GM06990 (cell line): ENCODE measurements around the gene FRAT2.

Source experiments
- DNase-seq: peaks from one replicate; pipeline ENCODE4 v3.0.0-alpha.2; 2011; ENCODE audit not compliant: insufficient read length; ENCODE audit errors: extremely low read depth
- H3K27me3 ChIP-seq: replicated peaks from 2 replicates; pipeline ENCODE4 v1.6.0; 2011; ENCODE audit warnings: low read length; ENCODE audit not compliant: control insufficient read depth, insufficient read depth
- H3K36me3 ChIP-seq: 2 replicates; pipeline ENCODE4 v1.5.1; 2011; ENCODE audit warnings: low read length; ENCODE audit not compliant: control insufficient read depth, insufficient read depth
- H3K4me3 ChIP-seq: replicated peaks from 2 replicates; pipeline ENCODE4 v1.5.1; 2011; ENCODE audit warnings: low read depth, mild to moderate bottlenecking, control low read depth, low read length
- CTCF ChIP-seq: IDR thresholded peaks from 2 replicates; pipeline ENCODE4 v1.5.1; 2011; ENCODE audit warnings: low read length, control low read depth, mild to moderate bottlenecking, inconsistent platforms; ENCODE audit not compliant: insufficient read depth, poor library complexity, severe bottlenecking

FRAT2 gene

GRCh38 chr10:97378933-97379921, 44.7 kb upstream of the FRAT2 start:
- Histone ChIP-seq H3K27me3 (no peaks in the 10 kb centered on the region), H3K4me3 (no peak overlapping the region), H3K36me3 (peaks cover 31% of the 10 kb centered on the region)
- DNase-seq, result no peak
- TF ChIP-seq CTCF, result no peak

- peaks cover 39% of the 10 kb centered on the region for H3K36me3 ChIP-seq
- no peak for DNase-seq
- H3K4me3 ChIP-seq, result no peak overlapping the region
- H3K27me3 ChIP-seq, result no peaks in the 10 kb centered on the region
- TF ChIP-seq CTCF, result no peak
These were observed 41.9 kb upstream of the FRAT2 start for GRCh38 chr10:97376413-97376812.

GRCh38 chr10:97373456-97373855, 38.9 kb upstream of the FRAT2 start:
- Histone ChIP-seq H3K36me3 (peaks cover 39% of the 10 kb centered on the region), H3K4me3 (no peak overlapping the region), H3K27me3 (no peaks in the 10 kb centered on the region)
- TF ChIP-seq CTCF, result no peak
- no peak for DNase-seq

- Histone ChIP-seq H3K27me3 (no peaks in the 10 kb centered on the region), H3K36me3 (peaks cover 36% of the 10 kb centered on the region), H3K4me3 (no peak overlapping the region)
- no peak for TF ChIP-seq CTCF
- DNase-seq, result no peak
These were observed 37.8 kb upstream of the FRAT2 start for GRCh38 chr10:97372233-97372875.

GRCh38 chr10:97371696-97372095, 37.2 kb upstream of the FRAT2 start:
- Histone ChIP-seq H3K36me3 (peaks cover 38% of the 10 kb centered on the region), H3K27me3 (no peaks in the 10 kb centered on the region), H3K4me3 (no peak overlapping the region)
- DNase-seq, result no peak
- TF ChIP-seq CTCF, result no peak
